Keratinocyte (primary cell): ENCODE results near the gene PEX16.

Source experiments
- CTCF ChIP-seq, 3 experiments: IDR thresholded peaks in 1 of 3; conservative IDR thresholded peaks in 1 of 3; optimal IDR thresholded peaks in 1 of 3; 2 replicates in 2 of 3; 3 replicates in 1 of 3; pipeline versions ENCODE3 to v1.5.1; 2011; ENCODE audit warnings: low read length in 3 of 3, mild to moderate bottlenecking in 3 of 3, moderate library complexity in 2 of 3, control low read depth in 1 of 3, inconsistent platforms in 1 of 3; ENCODE audit not compliant: insufficient read depth in 2 of 3; ENCODE audit errors: extremely low read depth in 1 of 3
- EZH2 ChIP-seq: IDR thresholded peaks from one replicate; pipeline ENCODE4 v1.6.1; 2012; ENCODE audit warnings: inconsistent platforms, mild to moderate bottlenecking, low read length, moderate library complexity

GRCh38 chr11:45932217-45932616 is 14.5 kb upstream of the PEX16 start:
- TF ChIP-seq CTCF (optimal IDR thresholded peaks at IDR 0.05 in 1 of 3, IDR thresholded peaks at IDR 0.05 in 1 of 3, conservative IDR thresholded peaks at IDR 0.05 in 1 of 3; ENCODE audit: extremely low read depth in 1 of 3, insufficient read depth in 2 of 3, low read length in 3 of 3): no peak
- no peak for TF ChIP-seq EZH2
